GM12872 (cell line): ENCODE results near the gene OSBP2.

Source experiments
- CTCF ChIP-seq: IDR thresholded peaks from 3 replicates; pipeline ENCODE4 v1.5.1; 2011; ENCODE audit warnings: low read depth, mild to moderate bottlenecking, low read length, moderate library complexity; ENCODE audit not compliant: insufficient read depth

The OSBP2 gene

DNA sequence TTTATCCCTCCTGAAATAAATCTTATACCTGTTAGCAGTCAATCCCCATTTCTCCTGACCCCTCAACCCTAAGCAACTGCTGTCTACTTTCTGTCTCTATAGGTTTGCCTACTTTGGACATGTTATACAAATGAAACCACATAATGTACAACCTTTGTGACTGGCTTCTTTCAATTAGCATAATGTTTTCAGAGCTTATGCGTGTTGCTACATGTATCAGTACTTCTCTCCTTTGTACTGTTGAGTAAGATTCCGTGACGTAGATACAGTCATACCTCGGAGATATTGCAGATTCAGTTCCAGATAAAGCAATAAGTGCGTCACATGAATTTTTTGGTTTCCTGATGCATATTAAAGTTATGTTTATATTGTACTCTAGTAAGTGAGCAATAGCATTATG is 146.6 kb downstream of the OSBP2 start:
- TF ChIP-seq CTCF, result no peak

GRCh38 chr22:30843245-30843644 is 148.6 kb downstream of the OSBP2 start:
- no peak for TF ChIP-seq CTCF

GRCh38 chr22:30847583-30847982 is 152.9 kb downstream of the OSBP2 start:
- no peak for TF ChIP-seq CTCF

DNA sequence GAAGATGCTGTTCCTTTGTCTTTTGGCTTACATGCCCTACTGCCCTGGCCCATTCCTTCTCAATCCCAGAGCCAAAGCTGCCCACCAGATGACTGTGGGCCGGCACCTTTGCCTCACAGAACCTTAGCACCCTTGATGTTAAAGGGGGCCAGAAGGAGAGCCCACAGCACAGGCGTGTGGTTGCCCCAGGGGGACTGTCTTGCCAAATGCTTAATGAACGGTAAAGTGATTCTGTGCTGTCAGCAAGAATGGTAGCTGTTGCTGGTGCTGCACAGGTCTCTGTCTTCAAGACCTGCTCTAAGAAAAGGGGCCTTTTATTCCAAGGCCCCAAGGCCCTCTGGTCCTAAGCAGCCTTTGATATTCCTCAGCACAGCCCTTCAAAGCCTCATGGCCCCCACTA is 160.6 kb downstream of the OSBP2 start:
- TF ChIP-seq CTCF, result no peak

GRCh38 chr22:30855677-30856518 is 161.2 kb downstream of the OSBP2 start:
- no peak for TF ChIP-seq CTCF

- no peak for TF ChIP-seq CTCF
Observed at GRCh38 chr22:30856741-30857502, 162.2 kb downstream of the OSBP2 start.

GRCh38 chr22:30857791-30858190 is 163.1 kb downstream of the OSBP2 start:
- TF ChIP-seq CTCF, result no peak
